GM19328 (cell line): Measurements from ENCODE around the gene ZNF80.
"Not testable (repeated sequence)": the region's sequence is repeated elsewhere in the genome, so short reads cannot be mapped to it uniquely, and the experiment has no call there.

Source experiments
- ATAC-seq: cut with Tn5 transposase; IDR thresholded peaks from one replicate; pipeline ENCODE4 v1.9.1; 2021; ENCODE audit warnings: mild to moderate bottlenecking, moderate library complexity; ENCODE audit not compliant: unreplicated experiment

The ZNF80 gene

DNA sequence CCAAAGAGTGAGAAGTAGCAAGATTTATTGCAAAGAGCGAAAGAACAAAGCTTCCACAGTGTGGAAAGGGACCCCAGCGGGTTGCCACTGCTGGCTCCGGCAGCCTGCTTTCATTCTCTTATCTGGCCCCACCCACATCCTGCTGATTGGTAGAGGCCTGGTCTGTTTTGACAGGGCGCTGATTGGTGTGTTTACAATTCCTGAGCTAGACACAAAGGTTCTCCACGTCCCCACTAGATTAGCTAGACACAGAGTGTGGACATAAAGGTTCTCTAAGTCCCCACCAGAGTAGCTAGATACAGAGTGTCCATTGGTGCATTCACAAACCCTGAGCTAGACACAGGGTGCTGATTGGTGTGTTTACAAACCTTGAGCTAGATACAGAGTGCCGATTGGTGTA is at the start of gene ZNF80:
TSS of gene ZNF80 (minus strand) at position 101 of the 400 bp plus-strand sequence. CDS start 504 bp downstream, outside the sequence.
- not testable (repeated sequence) for ATAC-seq

DNA sequence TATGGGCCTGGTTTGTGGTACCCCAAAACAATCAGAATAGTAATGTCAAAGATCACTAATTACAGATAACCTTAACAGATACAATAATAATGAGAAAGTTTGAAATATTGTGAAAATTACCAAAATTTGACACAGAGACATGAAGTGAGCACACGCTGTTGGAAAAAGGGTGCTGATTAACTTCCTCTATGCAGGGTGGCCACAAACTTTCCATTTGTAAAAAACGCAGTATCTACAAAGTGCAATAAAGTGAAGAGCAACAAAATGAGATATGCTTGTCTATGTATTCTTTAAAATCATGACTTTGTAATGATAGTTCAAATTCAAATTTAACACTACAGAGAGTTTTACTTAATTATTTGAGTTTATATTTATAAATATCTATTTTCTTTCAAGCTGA is 48.9 kb upstream of the ZNF80 start:
- ATAC-seq: no peak

- ATAC-seq: no peak
Observed at GRCh38 chr3:114285648-114286230, 48.4 kb upstream of the ZNF80 start.

GRCh38 chr3:114284644-114285043 is 47.3 kb upstream of the ZNF80 start:
- ATAC-seq: no peak

DNA sequence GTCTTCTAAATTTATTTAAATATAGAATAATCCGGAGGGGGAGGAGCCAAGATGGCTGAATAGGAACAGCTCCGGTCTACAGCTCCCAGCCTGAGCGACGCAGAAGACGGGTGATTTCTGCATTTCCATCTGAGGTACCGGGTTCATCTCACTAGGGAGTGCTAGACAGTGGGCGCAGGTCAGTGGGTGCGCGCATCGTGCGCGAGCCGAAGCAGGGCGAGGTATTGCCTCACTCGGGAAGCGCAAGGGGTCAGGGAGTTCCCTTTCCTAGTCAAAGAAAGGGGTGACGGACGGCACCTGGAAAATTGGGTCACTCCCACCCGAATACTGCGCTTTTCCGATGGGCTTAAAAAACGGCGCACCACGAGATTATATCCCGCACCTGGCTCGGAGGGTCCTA is 39.5 kb upstream of the ZNF80 start:
- ATAC-seq: not testable (repeated sequence)

- ATAC-seq: no peak
Observed at GRCh38 chr3:114274929-114275328, 37.6 kb upstream of the ZNF80 start.

DNA sequence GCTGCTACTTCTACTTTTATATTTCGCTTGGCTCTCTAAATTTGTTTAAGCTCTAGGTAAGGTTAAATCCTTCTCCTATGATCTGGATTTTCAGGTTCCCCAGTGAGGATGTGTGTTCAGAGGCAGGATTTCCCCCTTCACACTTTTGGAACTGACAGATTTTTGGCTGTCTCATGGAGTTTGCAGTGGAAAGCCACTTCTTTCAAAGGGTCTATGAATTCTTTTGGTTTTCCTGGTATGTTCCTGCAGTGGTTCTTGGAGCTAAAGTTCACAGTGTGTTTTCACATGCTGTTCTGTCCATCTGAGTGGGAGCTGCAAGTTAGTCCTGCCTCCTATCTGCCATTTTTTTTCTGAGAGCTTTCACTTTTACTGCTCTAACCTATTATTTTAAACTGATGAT is 34.9 kb upstream of the ZNF80 start:
- no peak for ATAC-seq

DNA sequence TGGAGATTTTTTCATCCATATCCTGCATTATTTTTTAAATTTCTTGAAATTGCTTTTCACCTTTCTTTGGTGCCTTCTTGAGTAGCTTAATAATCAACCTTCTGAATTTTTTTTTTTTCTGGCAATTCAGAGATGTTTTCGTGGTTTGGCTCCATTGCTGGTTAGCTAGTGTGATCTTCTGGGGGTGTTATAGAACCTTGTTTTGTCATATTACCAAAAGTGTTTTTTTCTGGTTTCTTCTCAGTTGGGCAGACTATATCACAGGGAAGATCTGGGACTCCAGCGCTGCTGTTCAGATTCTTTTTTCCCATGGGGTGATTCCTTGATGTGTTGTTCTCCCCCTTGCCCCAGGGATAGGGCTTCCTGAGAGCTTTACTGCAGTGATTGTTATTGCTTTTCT is 32.6 kb upstream of the ZNF80 start:
- ATAC-seq: no peak

DNA sequence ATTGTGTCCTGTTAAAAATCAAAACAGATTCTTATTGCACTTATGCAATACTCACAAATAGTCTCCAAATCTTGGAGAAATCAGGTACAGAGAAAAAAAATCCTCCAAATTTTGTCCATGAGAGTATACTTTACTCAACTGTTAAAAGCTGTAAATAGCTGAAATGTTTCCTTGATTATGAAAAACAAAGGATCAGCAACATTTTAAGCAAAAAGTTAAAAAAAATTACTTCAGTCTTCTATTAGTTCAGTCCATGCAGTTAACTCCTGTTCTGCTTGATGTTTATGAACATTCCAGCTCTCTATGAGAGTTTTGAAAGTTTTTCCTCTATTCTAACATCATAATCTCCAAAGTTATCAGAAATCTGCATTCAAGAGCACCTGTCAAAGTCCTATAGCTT is 22.8 kb upstream of the ZNF80 start:
- ATAC-seq: no peak

DNA sequence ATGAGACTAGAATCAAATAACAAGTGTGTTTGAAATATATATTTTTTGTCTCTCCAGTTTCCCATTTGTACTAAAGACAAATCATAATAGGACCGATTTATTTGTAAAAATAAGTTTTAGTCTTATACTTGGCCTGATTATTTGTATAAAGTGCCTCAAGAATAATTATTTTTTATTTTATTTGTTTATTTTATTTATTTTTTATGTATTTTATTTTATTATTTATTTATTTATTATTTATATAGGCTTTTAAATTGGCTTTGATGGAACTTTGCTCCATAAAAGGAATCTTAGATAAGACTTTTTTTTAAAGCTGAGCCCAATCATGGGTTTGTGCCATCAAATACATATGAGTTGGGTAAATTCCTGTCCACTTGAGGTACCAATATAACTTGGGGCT is 22.2 kb upstream of the ZNF80 start:
- no peak for ATAC-seq

- no peak for ATAC-seq
Observed at GRCh38 chr3:114253505-114253904, 16.1 kb upstream of the ZNF80 start.

- no peak for ATAC-seq
Observed at GRCh38 chr3:114252954-114253353, 15.6 kb upstream of the ZNF80 start.

GRCh38 chr3:114242947-114243346 is 5.6 kb upstream of the ZNF80 start:
- ATAC-seq: peak; percentile 82

DNA sequence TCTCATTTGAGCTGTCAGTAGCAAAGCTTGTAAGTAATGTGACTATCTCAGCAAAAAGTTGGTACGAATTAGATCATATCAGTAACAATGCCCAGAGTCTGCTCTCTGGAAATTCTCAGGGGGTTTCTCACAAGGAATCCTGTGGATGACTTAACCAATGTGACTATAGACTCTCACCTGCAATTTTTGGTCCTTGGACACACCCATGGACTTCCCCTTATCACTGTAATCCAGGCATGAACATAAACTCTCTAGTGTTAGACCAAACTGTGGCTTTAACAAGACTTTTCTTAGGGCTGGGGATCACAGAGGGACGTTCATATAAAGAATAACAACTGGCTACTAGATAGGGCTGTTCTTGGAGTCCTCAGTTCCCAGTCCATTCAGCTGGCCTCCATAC is 3.9 kb upstream of the ZNF80 start:
- no peak for ATAC-seq

- not testable (repeated sequence) for ATAC-seq
Observed at GRCh38 chr3:114238146-114238785, 888 bp upstream of the ZNF80 start.

DNA sequence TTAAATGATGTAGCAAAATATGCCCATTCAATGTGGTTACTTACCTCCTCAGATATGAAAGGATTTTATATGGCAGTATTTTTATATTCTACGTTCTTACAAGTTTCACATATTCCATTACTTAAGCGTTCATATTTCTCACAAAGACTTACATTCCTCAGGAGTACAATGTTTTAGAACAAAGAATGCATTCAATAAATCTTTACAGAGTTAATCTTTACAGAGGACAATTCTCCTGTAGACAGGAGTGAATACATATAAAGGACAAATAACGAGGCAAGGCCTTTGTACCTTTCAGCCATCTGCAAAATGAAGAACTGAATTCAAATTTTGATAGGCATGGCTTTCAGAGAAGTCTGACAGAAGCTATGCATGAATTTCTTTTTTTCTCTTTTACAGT is 1.9 kb downstream of the ZNF80 start:
- ATAC-seq: no peak

DNA sequence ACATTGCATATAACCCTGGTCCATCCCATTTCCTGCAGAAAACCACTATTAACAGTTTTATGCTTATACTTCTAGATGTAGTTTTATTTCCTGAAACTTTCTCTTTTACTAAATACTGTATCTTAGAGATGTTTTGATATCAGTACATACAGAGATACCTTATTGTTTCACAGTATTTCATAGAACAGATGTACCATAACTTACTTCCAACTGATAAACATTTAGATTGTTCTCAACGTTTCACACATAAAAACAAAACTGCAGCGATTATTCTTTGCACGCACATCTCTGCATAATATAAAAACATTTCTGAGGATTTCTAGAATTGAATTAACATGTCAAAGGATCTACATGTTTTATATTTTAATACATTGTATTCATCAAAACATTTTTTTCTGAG is 2.6 kb downstream of the ZNF80 start:
- ATAC-seq: no peak

- ATAC-seq: no peak
Observed at GRCh38 chr3:114231616-114232015, 5.8 kb downstream of the ZNF80 start.

DNA sequence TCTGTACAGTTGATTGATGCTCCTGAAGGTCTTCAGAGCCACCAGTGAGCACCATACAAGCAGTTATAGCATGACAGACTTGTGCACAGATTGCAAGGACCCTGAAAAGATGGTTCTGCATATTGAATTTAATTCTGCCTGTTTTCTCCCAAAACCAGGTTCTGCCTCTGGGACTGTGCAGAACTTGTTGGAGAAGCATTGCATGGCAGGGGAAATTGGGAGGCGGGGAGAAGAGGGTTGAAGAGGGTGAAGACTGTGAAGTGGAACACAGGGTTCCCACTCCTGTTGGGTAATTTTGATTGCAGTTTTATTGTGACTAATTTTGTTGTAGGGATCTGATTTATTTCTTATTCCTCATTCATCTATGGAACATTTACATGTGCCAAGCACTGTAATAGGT is 10.3 kb downstream of the ZNF80 start:
- no peak for ATAC-seq

- no peak for ATAC-seq
Observed at GRCh38 chr3:114226313-114226712, 11.1 kb downstream of the ZNF80 start.

GRCh38 chr3:114223143-114223542 is 14.2 kb downstream of the ZNF80 start:
- ATAC-seq: peak; percentile 74

- no peak for ATAC-seq
Observed at GRCh38 chr3:114221881-114222264, 15.5 kb downstream of the ZNF80 start.
